ENCODE data around the gene PREX1. TPM values are rescaled to one million over a fixed set of nuclear protein-coding genes. Genes with fewer than 3 reads are reported as not detected.

PREX1 gene
- total RNA-seq, 1 donor = 14.1 TPM

DNA sequence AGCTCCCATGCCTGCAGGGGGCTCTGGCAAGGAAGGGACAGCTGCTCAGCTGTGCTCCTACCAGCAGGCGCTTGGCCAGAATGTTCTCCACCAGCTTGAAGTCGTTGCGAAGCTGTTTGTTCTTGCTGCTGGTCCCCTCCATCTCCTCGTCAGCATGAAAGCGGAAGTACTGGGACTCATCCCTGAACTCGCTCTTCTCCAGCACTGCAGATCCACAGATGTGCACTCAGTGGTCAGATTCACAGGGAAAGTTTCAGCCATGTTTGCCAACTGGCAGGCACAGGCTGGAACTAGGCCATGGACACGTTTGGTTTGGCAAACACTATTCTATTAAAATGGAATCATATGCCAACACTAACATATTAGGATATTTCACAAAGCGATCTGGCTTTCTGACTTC lies 167.9 kb downstream of the PREX1 start:
- no peaks in the 10 kb centered on the region for H3K27me3 ChIP-seq (ENCODE audit: insufficient read depth, low read length)
- H3K9me3 ChIP-seq (ENCODE audit: low read depth, low read length) = no peaks in the 10 kb centered on the region
- H3K4me1 ChIP-seq (ENCODE audit: insufficient read depth, low read length) = peaks cover 10% of the 10 kb centered on the region
- no peak for TF ChIP-seq CTCF (IDR thresholded peaks at IDR 0.05; ENCODE audit: extremely low read depth, low read depth, low read length)
- H2AFZ ChIP-seq (ENCODE audit: low read length) = no peak overlapping the region
- H3K4me3 ChIP-seq (ENCODE audit: insufficient read depth, low read length) = no peak overlapping the region
- no peak overlapping the region for H3K27ac ChIP-seq (ENCODE audit: low read depth, low read length)
- H3K79me2 ChIP-seq (ENCODE audit: insufficient read depth, low read length) = no peaks in the 10 kb centered on the region
- H4K20me1 ChIP-seq (ENCODE audit: insufficient read depth, low read length) = peaks cover 4% of the 10 kb centered on the region
- DNase-seq (ENCODE audit: insufficient read length, low spot score, missing footprints) = peak; percentile 82
- H3K36me3 ChIP-seq (ENCODE audit: insufficient read depth, low read length) = no peaks in the 10 kb centered on the region
- H3K4me2 ChIP-seq (ENCODE audit: insufficient read depth, low read length) = no peak overlapping the region

DNA sequence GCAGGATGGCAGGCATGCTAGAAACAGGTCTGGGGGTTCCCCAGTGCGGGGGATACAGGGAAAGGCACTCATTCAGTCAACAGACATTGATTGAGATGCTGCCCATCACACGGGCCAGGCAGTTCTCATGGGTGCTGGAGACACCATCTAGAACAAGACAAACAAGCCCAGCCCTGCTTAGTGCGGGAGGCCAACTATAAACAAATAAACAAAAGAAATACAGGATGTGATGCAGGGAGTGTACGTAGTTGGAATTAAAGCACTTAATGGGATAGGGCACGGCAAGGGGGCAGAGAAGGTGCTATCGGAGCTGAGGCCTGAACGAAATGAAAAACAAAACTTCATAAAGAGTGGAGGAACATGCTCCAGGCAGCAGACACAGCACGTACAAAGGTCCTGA lies 169.3 kb downstream of the PREX1 start:
- Histone ChIP-seq H3K27ac (ENCODE audit: low read depth, low read length) (no peak overlapping the region), H2AFZ (ENCODE audit: low read length) (no peak overlapping the region), H3K36me3 (ENCODE audit: insufficient read depth, low read length) (no peaks in the 10 kb centered on the region), H3K4me1 (ENCODE audit: insufficient read depth, low read length) (peaks cover 10% of the 10 kb centered on the region), H3K27me3 (ENCODE audit: insufficient read depth, low read length) (no peaks in the 10 kb centered on the region), H3K79me2 (ENCODE audit: insufficient read depth, low read length) (no peaks in the 10 kb centered on the region), H3K4me2 (ENCODE audit: insufficient read depth, low read length) (no peak overlapping the region), H3K4me3 (ENCODE audit: insufficient read depth, low read length) (no peak overlapping the region), H4K20me1 (ENCODE audit: insufficient read depth, low read length) (peaks cover 4% of the 10 kb centered on the region), H3K9me3 (ENCODE audit: low read depth, low read length) (no peaks in the 10 kb centered on the region)
- no peak for TF ChIP-seq CTCF (IDR thresholded peaks at IDR 0.05; ENCODE audit: extremely low read depth, low read depth, low read length)
- peak; percentile 21 for DNase-seq (ENCODE audit: insufficient read length, low spot score, missing footprints)

DNA sequence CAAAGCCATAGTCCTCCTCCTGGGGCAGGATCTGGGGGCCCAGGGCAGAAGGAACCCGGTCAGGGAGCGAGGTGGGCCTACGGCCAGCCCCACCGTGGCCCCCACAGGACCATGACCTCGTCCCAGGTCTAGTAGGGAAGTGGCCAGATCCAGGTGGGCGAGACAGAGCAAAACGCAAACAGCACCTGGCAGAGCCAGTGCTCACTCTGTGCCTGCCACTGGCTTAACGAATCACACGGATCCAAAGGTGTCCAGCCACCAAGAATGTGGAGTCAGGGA lies 169.7 kb downstream of the PREX1 start:
- no peak for DNase-seq (ENCODE audit: insufficient read length, low spot score, missing footprints)
- no peaks in the 10 kb centered on the region for H3K79me2 ChIP-seq (ENCODE audit: insufficient read depth, low read length)
- no peak overlapping the region for H3K4me2 ChIP-seq (ENCODE audit: insufficient read depth, low read length)
- no peak for TF ChIP-seq CTCF (IDR thresholded peaks at IDR 0.05; ENCODE audit: extremely low read depth, low read depth, low read length)
- no peak overlapping the region for H3K27ac ChIP-seq (ENCODE audit: low read depth, low read length)
- H2AFZ ChIP-seq (ENCODE audit: low read length) = no peak overlapping the region
- peaks cover 4% of the 10 kb centered on the region for H4K20me1 ChIP-seq (ENCODE audit: insufficient read depth, low read length)
- no peak overlapping the region for H3K4me3 ChIP-seq (ENCODE audit: insufficient read depth, low read length)
- no peaks in the 10 kb centered on the region for H3K36me3 ChIP-seq (ENCODE audit: insufficient read depth, low read length)
- H3K4me1 ChIP-seq (ENCODE audit: insufficient read depth, low read length) = peaks cover 10% of the 10 kb centered on the region
- H3K27me3 ChIP-seq (ENCODE audit: insufficient read depth, low read length) = no peaks in the 10 kb centered on the region
- no peaks in the 10 kb centered on the region for H3K9me3 ChIP-seq (ENCODE audit: low read depth, low read length)

DNA sequence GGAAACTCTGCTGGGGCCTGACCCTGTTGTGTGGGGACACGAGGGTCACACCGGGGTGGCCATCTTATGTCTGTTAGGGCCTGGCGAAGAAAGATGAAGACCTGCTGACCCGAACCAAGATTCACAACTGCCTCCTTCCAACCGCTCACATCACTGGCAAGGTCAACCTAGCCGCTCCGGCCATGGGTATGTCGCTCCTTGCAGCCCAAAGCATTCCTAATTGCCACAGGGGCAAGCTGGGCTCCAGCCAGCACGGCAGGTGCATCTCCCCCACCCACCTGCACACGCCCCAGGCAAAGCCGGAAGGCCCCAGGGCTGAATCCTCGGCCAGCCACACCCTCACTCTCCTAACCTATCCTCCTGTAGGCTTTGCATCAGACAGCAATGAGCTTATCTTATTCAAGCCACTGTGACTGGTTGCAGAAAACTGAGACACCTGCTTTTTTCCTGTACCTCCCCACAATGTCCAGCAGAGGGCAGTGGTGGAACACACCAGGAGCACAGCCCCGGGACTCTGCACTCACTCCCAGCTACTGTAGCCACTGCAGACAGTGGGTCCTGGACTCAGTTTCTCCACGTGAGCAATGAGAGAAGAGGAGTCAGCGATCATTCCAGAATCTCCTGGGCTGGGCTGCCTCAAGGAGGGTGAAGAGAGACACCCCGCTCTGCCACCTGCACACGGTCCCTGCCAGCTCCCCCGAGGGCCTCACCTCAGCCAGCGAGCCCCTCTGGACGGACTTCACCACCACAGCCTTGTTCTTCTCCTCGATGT lies 170.2 kb downstream of the PREX1 start:
- Histone ChIP-seq H4K20me1 (ENCODE audit: insufficient read depth, low read length) (peaks cover 4% of the 10 kb centered on the region), H3K36me3 (ENCODE audit: insufficient read depth, low read length) (no peaks in the 10 kb centered on the region), H3K4me1 (ENCODE audit: insufficient read depth, low read length) (peaks cover 10% of the 10 kb centered on the region), H3K27ac (ENCODE audit: low read depth, low read length) (no peak overlapping the region), H3K4me3 (ENCODE audit: insufficient read depth, low read length) (no peak overlapping the region), H3K79me2 (ENCODE audit: insufficient read depth, low read length) (no peaks in the 10 kb centered on the region), H3K27me3 (ENCODE audit: insufficient read depth, low read length) (no peaks in the 10 kb centered on the region), H2AFZ (ENCODE audit: low read length) (no peak overlapping the region), H3K4me2 (ENCODE audit: insufficient read depth, low read length) (no peak overlapping the region), H3K9me3 (ENCODE audit: low read depth, low read length) (no peaks in the 10 kb centered on the region)
- peak; percentile 93 for TF ChIP-seq CTCF (IDR thresholded peaks at IDR 0.05; ENCODE audit: extremely low read depth, low read depth, low read length)
- peak; percentile 99 for DNase-seq (ENCODE audit: insufficient read length, low spot score, missing footprints)

Measured in osteoblast (primary cell).